IPS DF 6.9 (cell line): Measurements from ENCODE around the gene FBXO42.
A peak's percentile ranks its signal among the peaks of the same experiment; 100 is the strongest.

ENCODE experiments used
- DNase-seq: peaks from one replicate; pipeline ENCODE4 v3.0.0-alpha.2; 2013; ENCODE audit warnings: low read depth, low spot score
- H3K27ac ChIP-seq: one replicate; pipeline ENCODE4 v1.5.1; 2013; ENCODE audit warnings: low read length, control low read depth
- H3K27me3 ChIP-seq: 2 replicates; pipeline ENCODE4 v1.6.1; 2013; ENCODE audit warnings: mild to moderate bottlenecking, low read length; ENCODE audit not compliant: control insufficient read depth, insufficient read depth
- H3K36me3 ChIP-seq: 2 replicates; pipeline ENCODE4 v1.6.1; 2013; ENCODE audit warnings: low read length; ENCODE audit not compliant: control insufficient read depth, insufficient read depth
- H3K4me1 ChIP-seq: 2 replicates; pipeline ENCODE4 v1.6.1; 2013; ENCODE audit warnings: low read length; ENCODE audit not compliant: control insufficient read depth, insufficient read depth
- H3K4me3 ChIP-seq: 2 replicates; pipeline ENCODE4 v1.5.1; 2013; ENCODE audit warnings: mild to moderate bottlenecking, low read length
- H3K9me3 ChIP-seq: 2 replicates; pipeline ENCODE4 v1.6.1; 2013; ENCODE audit warnings: low read length, inconsistent platforms; ENCODE audit not compliant: control insufficient read depth, insufficient read depth
- WGBS: extraction: QIAGEN DNeasy Blood & Tissue Kit; methylation state at CpG from one replicate; pipeline ENCODE4 v1.1.7; 2013; ENCODE audit warnings: mixed read lengths, missing lambda C conversion rate; ENCODE audit not compliant: insufficient read length, insufficient coverage; 5-methylcytosine and 5-hydroxymethylcytosine counted together

FBXO42 gene

GRCh38 chr1:16244650-16245285 is 107.5 kb downstream of the FBXO42 start:
- Histone ChIP-seq H3K27ac (no peak overlapping the region), H3K4me3 (no peak overlapping the region), H3K27me3 (no peaks in the 10 kb centered on the region), H3K36me3 (peaks cover 4% of the 10 kb centered on the region; the same call in 1 of the 2 replicates), H3K9me3 (no peaks in the 10 kb centered on the region), H3K4me1 (no peaks in the 10 kb centered on the region)
- WGBS, result no CpG with 5 or more reads among the region's 8 CpGs
- DNase-seq, result no peak

GRCh38 chr1:16243936-16244649 is 108.2 kb downstream of the FBXO42 start:
- Histone ChIP-seq H3K27me3 (no peaks in the 10 kb centered on the region), H3K4me1 (no peaks in the 10 kb centered on the region), H3K36me3 (peaks cover 4% of the 10 kb centered on the region; the same call in 1 of the 2 replicates), H3K27ac (no peak overlapping the region), H3K4me3 (no peak overlapping the region), H3K9me3 (no peaks in the 10 kb centered on the region)
- DNase-seq, result peak; percentile 78
- WGBS, result no CpG with 5 or more reads among the region's 8 CpGs

- Histone ChIP-seq H3K36me3 (peaks cover 4% of the 10 kb centered on the region; the same call in 1 of the 2 replicates), H3K9me3 (no peaks in the 10 kb centered on the region), H3K4me3 (no peak overlapping the region), H3K4me1 (no peaks in the 10 kb centered on the region), H3K27me3 (no peaks in the 10 kb centered on the region), H3K27ac (no peak overlapping the region)
- DNase-seq, result no peak
- no CpG with 5 or more reads among the region's 8 CpGs for WGBS
Observed at GRCh38 chr1:16243215-16243610, 109.1 kb downstream of the FBXO42 start.

- H3K4me3 ChIP-seq, result no peak overlapping the region
- H3K4me1 ChIP-seq, result no peaks in the 10 kb centered on the region
- no peaks in the 10 kb centered on the region for H3K9me3 ChIP-seq
- H3K27ac ChIP-seq, result no peak overlapping the region
- DNase-seq, result no peak
- H3K27me3 ChIP-seq, result no peaks in the 10 kb centered on the region
- WGBS, result no CpG with 5 or more reads among the region's 17 CpGs
- H3K36me3 ChIP-seq, result peaks cover 4% of the 10 kb centered on the region; the same call in 1 of the 2 replicates
Observed at GRCh38 chr1:16242556-16243214, 109.6 kb downstream of the FBXO42 start.

- Histone ChIP-seq H3K27ac (no peak overlapping the region), H3K4me3 (no peak overlapping the region), H3K4me1 (no peaks in the 10 kb centered on the region), H3K36me3 (no peaks in the 10 kb centered on the region), H3K9me3 (no peaks in the 10 kb centered on the region), H3K27me3 (no peaks in the 10 kb centered on the region)
- WGBS, result no CpG with 5 or more reads among the region's 10 CpGs
- no peak for DNase-seq
Observed at GRCh38 chr1:16241221-16241708, 111.0 kb downstream of the FBXO42 start.

GRCh38 chr1:16239972-16240491 is 112.2 kb downstream of the FBXO42 start:
- Histone ChIP-seq H3K36me3 (no peaks in the 10 kb centered on the region), H3K9me3 (no peaks in the 10 kb centered on the region), H3K27me3 (no peaks in the 10 kb centered on the region), H3K4me1 (peaks cover 2% of the 10 kb centered on the region; the same call in 1 of the 2 replicates), H3K27ac (no peak overlapping the region), H3K4me3 (no peak overlapping the region)
- WGBS, result no CpG with 5 or more reads among the region's 2 CpGs
- no peak for DNase-seq

- no CpG with 5 or more reads among the region's 6 CpGs for WGBS
- H3K4me3 ChIP-seq, result no peak overlapping the region
- H3K36me3 ChIP-seq, result no peaks in the 10 kb centered on the region
- H3K9me3 ChIP-seq, result no peaks in the 10 kb centered on the region
- no peaks in the 10 kb centered on the region for H3K27me3 ChIP-seq
- peaks cover 2% of the 10 kb centered on the region; the same call in 1 of the 2 replicates for H3K4me1 ChIP-seq
- DNase-seq, result no peak
- H3K27ac ChIP-seq, result no peak overlapping the region
Observed at GRCh38 chr1:16237343-16237830, 114.9 kb downstream of the FBXO42 start.

- Histone ChIP-seq H3K27ac (no peak within 1 kb of the TSS), H3K4me3 (peak within 1 kb of the TSS; percentile 63; the same call in 1 of the 2 replicates), H3K4me1 (peaks cover 2% of the 10 kb centered on the region; the same call in 1 of the 2 replicates), H3K9me3 (no peaks in the 10 kb centered on the region), H3K36me3 (no peaks in the 10 kb centered on the region), H3K27me3 (no peaks in the 10 kb centered on the region)
- DNase-seq, result no peak
- WGBS, result no CpG with 5 or more reads among the region's 57 CpGs
Observed at GRCh38 chr1:16236511-16237342, 115.6 kb downstream of the FBXO42 start, which contains the start of gene CPLANE2. TSS of gene CPLANE2 (minus strand) at chr1:16237183. CDS start at chr1:16236742, 441 bp downstream.

- H3K4me1 ChIP-seq, result peaks cover 2% of the 10 kb centered on the region; the same call in 1 of the 2 replicates
- H3K36me3 ChIP-seq, result no peaks in the 10 kb centered on the region
- no peak overlapping the region for H3K27ac ChIP-seq
- no peak for DNase-seq
- no peak overlapping the region; the same call in 1 of the 2 replicates for H3K4me3 ChIP-seq
- no CpG with 5 or more reads among the region's 6 CpGs for WGBS
- H3K27me3 ChIP-seq, result no peaks in the 10 kb centered on the region
- no peaks in the 10 kb centered on the region for H3K9me3 ChIP-seq
Observed at GRCh38 chr1:16235944-16236510, 116.3 kb downstream of the FBXO42 start.
